H9 (cell line): ENCODE data around the gene PSMB3. TPM values are rescaled to one million over a fixed set of nuclear protein-coding genes. Genes with fewer than 3 reads are reported as not detected.

Experiments used
- DNase-seq: peaks from one replicate; pipeline ENCODE4 v3.0.0-alpha.2; 2017
- H2AFZ ChIP-seq: one replicate; pipeline ENCODE4 v1.6.1; 2013; ENCODE audit warnings: mild to moderate bottlenecking, low read length, control low read depth, moderate library complexity
- H2AK5ac ChIP-seq: 2 replicates; pipeline ENCODE4 v1.6.1; 2013; ENCODE audit warnings: low read length, control low read depth, mixed read lengths; ENCODE audit not compliant: insufficient read length
- H2BK120ac ChIP-seq: one replicate; pipeline ENCODE4 v1.6.1; 2013; ENCODE audit warnings: low read depth, mild to moderate bottlenecking, low read length, control low read depth, inconsistent platforms; ENCODE audit not compliant: poor library complexity, severe bottlenecking
- H2BK12ac ChIP-seq: 2 replicates; pipeline ENCODE4 v1.6.1; 2013; ENCODE audit warnings: low read length, control low read depth, mixed read lengths, low read depth; ENCODE audit not compliant: insufficient read length
- H2BK15ac ChIP-seq: 2 replicates; pipeline ENCODE4 v1.6.1; 2013; ENCODE audit warnings: low read depth, low read length, control low read depth
- H2BK20ac ChIP-seq: one replicate; pipeline ENCODE4 v1.6.1; 2013; ENCODE audit warnings: low read depth, mild to moderate bottlenecking, low read length, control low read depth, inconsistent platforms; ENCODE audit not compliant: poor library complexity, severe bottlenecking
- H2BK5ac ChIP-seq: 2 replicates; pipeline ENCODE4 v1.6.1; 2013; ENCODE audit warnings: low read length, control low read depth, mixed read lengths; ENCODE audit not compliant: insufficient read length
- H3K14ac ChIP-seq: 2 replicates; pipeline ENCODE4 v1.6.1; 2013; ENCODE audit warnings: low read length, control low read depth; ENCODE audit not compliant: insufficient read depth
- H3K18ac ChIP-seq: 2 replicates; pipeline ENCODE4 v1.6.1; 2013; ENCODE audit warnings: low read depth, mild to moderate bottlenecking, mixed read lengths, low read length, control low read depth; ENCODE audit not compliant: insufficient read length
- H3K23ac ChIP-seq: 2 replicates; pipeline ENCODE4 v1.6.1; 2013; ENCODE audit warnings: low read length, control low read depth, mixed read lengths, low read depth; ENCODE audit not compliant: insufficient read length
- H3K23me2 ChIP-seq: 2 replicates; pipeline ENCODE4 v1.6.1; 2013; ENCODE audit warnings: low read depth, mild to moderate bottlenecking, mixed read lengths, low read length, control low read depth; ENCODE audit not compliant: insufficient read length, poor library complexity, severe bottlenecking
- H3K27ac ChIP-seq: 2 replicates; pipeline ENCODE4 v1.5.1; 2013; ENCODE audit warnings: low read length, control low read depth, mixed read lengths, low read depth; ENCODE audit not compliant: insufficient read length
- H3K27me3 ChIP-seq: 2 replicates; pipeline ENCODE4 v1.6.1; 2013; ENCODE audit warnings: low read length, control low read depth, inconsistent platforms; ENCODE audit not compliant: insufficient read depth
- H3K4ac ChIP-seq: 2 replicates; pipeline ENCODE4 v1.6.1; 2013; ENCODE audit warnings: low read depth, mild to moderate bottlenecking, control low read depth, inconsistent platforms, low read length, moderate library complexity
- H3K4me1 ChIP-seq: 2 replicates; pipeline ENCODE4 v1.6.1; 2013; ENCODE audit warnings: low read length, control low read depth, inconsistent platforms; ENCODE audit not compliant: insufficient read depth
- H3K4me2 ChIP-seq: 2 replicates; pipeline ENCODE4 v1.6.1; 2013; ENCODE audit warnings: low read length, control low read depth, mixed read lengths; ENCODE audit not compliant: insufficient read length, insufficient read depth
- H3K56ac ChIP-seq: 2 replicates; pipeline ENCODE4 v1.6.1; 2013; ENCODE audit warnings: low read depth, mild to moderate bottlenecking, mixed read lengths, low read length, control low read depth; ENCODE audit not compliant: insufficient read length
- H3K79me1 ChIP-seq: 2 replicates; pipeline ENCODE4 v1.6.1; 2013; ENCODE audit warnings: low read depth, mild to moderate bottlenecking, moderate library complexity, low read length, control low read depth, inconsistent platforms; ENCODE audit not compliant: insufficient read depth, poor library complexity, severe bottlenecking
- H3K79me2 ChIP-seq: 2 replicates; pipeline ENCODE4 v1.6.1; 2013; ENCODE audit warnings: low read length, control low read depth, inconsistent platforms; ENCODE audit not compliant: insufficient read depth
- H3K9ac ChIP-seq: 2 replicates; pipeline ENCODE4 v1.6.1; 2013; ENCODE audit warnings: low read length, control low read depth, mixed read lengths; ENCODE audit not compliant: insufficient read length; ENCODE audit errors: extremely low read depth
- H3K9me3 ChIP-seq: one replicate; pipeline ENCODE4 v1.6.1; 2013; ENCODE audit warnings: low read depth, low read length, inconsistent platforms; ENCODE audit not compliant: control insufficient read depth
- H3T11ph ChIP-seq: one replicate; pipeline ENCODE4 v1.6.1; 2013; ENCODE audit warnings: mild to moderate bottlenecking, low read length, control low read depth, inconsistent platforms
- H4K20me1 ChIP-seq: one replicate; pipeline ENCODE4 v1.6.1; 2013; ENCODE audit not compliant: control insufficient read depth, insufficient read length, insufficient read depth
- H4K5ac ChIP-seq: 2 replicates; pipeline ENCODE4 v1.6.1; 2013; ENCODE audit warnings: low read depth, mild to moderate bottlenecking, mixed read lengths, low read length, control low read depth; ENCODE audit not compliant: insufficient read length
- H4K8ac ChIP-seq: replicated peaks from 2 replicates; pipeline ENCODE4 v1.6.1; 2013; ENCODE audit warnings: low read length, control low read depth, mixed read lengths, low read depth; ENCODE audit not compliant: insufficient read length
- H4K91ac ChIP-seq: 2 replicates; pipeline ENCODE4 v1.6.1; 2013; ENCODE audit warnings: low read depth, mild to moderate bottlenecking, moderate library complexity, mixed read lengths, low read length, control low read depth; ENCODE audit not compliant: insufficient read length
- H3K27ac Mint-ChIP-seq, 3 experiments: 2 replicates in 2 of 3; 3 replicates in 1 of 3; pipeline ENCODE4 v1.8.0; 2020 to 2021; ENCODE audit warnings: mixed read lengths in 3 of 3, mild to moderate bottlenecking in 1 of 3, moderate library complexity in 1 of 3
- H3K27me3 Mint-ChIP-seq: 2 replicates; pipeline ENCODE4 v1.8.0; 2021; ENCODE audit warnings: low read depth, mild to moderate bottlenecking, moderate library complexity, mixed read lengths
- H3K36me3 Mint-ChIP-seq, 3 experiments: 2 replicates in 2 of 3; 3 replicates in 1 of 3; pipeline ENCODE4 v1.8.0; 2020 to 2021; ENCODE audit warnings: low read depth in 3 of 3, mixed read lengths in 3 of 3; ENCODE audit not compliant: insufficient read depth in 1 of 3
- H3K4me1 Mint-ChIP-seq, 2 experiments: 2 replicates each; pipeline ENCODE4 v1.8.0; 2020; ENCODE audit warnings: mixed read lengths in 2 of 2
- H3K4me3 Mint-ChIP-seq, 2 experiments: 2 replicates in 1 of 2; 3 replicates in 1 of 2; pipeline ENCODE4 v1.8.0; 2020 to 2021; ENCODE audit warnings: mild to moderate bottlenecking in 2 of 2, mixed read lengths in 2 of 2, moderate library complexity in 1 of 2
- H3K9me3 Mint-ChIP-seq, 2 experiments: 2 replicates in 1 of 2; 3 replicates in 1 of 2; pipeline ENCODE4 v1.8.0; 2020; ENCODE audit warnings: mild to moderate bottlenecking in 2 of 2, mixed read lengths in 2 of 2, moderate library complexity in 1 of 2
- WGBS: extraction: QIAGEN DNeasy Blood & Tissue Kit; methylation state at CpG from one replicate; pipeline ENCODE4 v1.1.7; 2013; ENCODE audit warnings: missing lambda C conversion rate, low lambda C conversion rate, mixed read lengths; ENCODE audit not compliant: insufficient read length; ENCODE audit errors: extremely low coverage; 5-methylcytosine and 5-hydroxymethylcytosine counted together
- total RNA-seq: library from RNA; stranded (reverse); gene quantifications from 2 replicates; pipeline ENCODE4 v1.2.1, GENCODE V29; 2021
- TF ChIP-seq, protein P1 (sequence below): fragments of 200-600 bp; sonication (generic); conservative IDR thresholded peaks from 3 replicates; pipeline ENCODE4 v1.8.0; 2021; ENCODE audit warnings: antibody characterized with exemption, mild to moderate bottlenecking

PSMB3 gene
- total RNA-seq, 1 experiment from 2014 or later = 242 TPM

DNA sequence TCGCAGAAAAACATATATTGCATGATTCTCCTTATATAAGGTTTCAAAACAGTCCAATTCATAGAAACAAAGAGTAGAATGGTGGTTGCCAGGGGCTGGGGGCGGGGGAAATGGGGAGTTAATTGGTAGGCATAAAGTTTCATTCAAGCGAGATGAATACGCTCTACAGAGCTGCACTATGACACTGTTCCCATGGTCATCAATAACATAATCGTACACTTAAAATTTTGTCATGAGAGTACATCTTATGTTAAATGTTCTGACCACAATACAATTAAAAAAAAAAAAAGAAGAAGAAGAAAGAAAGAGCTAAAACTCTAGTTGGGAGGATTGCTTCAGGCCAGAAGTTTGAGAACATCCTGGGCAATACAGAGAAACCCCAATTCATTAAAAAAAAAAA lies 41.7 kb downstream of the PSMB3 start:
- no peak overlapping the region for H3K56ac ChIP-seq
- Mint-ChIP-seq H3K4me1 (peaks cover 33 to 34% of the 10 kb centered on the region in 2 experiments), H3K27ac (no peak overlapping the region; a peak in 1 of 7 replicates), H3K4me3 (no peak overlapping the region), H3K27me3 (no peaks in the 10 kb centered on the region; the same call in 1 of the 2 replicates), H3K9me3 (peaks cover 0 to 3% of the 10 kb centered on the region in 2 experiments; a peak in 1 of 5 replicates), H3K36me3 (peaks cover 10 to 38% (median 23%) of the 10 kb centered on the region in 3 experiments)
- no peak overlapping the region for H3K23ac ChIP-seq
- no peak overlapping the region for H3T11ph ChIP-seq
- H3K4me1 ChIP-seq = no peaks in the 10 kb centered on the region; the same call in 1 of the 2 replicates
- peaks cover 5% of the 10 kb centered on the region for H3K23me2 ChIP-seq
- H3K79me2 ChIP-seq = peaks cover 26% of the 10 kb centered on the region; the same call in 1 of the 2 replicates
- H2BK12ac ChIP-seq = no peak overlapping the region
- H4K20me1 ChIP-seq = no peaks in the 10 kb centered on the region
- WGBS = no CpG with 5 or more reads among the region's 5 CpGs
- peaks cover 3% of the 10 kb centered on the region for H3K79me1 ChIP-seq
- no peak for DNase-seq
- H3K27me3 ChIP-seq = no peaks in the 10 kb centered on the region
- H2BK20ac ChIP-seq = no peak overlapping the region
- H3K4ac ChIP-seq = no peak overlapping the region
- no peak overlapping the region for H2AK5ac ChIP-seq
- no peak overlapping the region for H2BK15ac ChIP-seq
- no peak overlapping the region for H4K8ac ChIP-seq
- TF ChIP-seq, protein P1, sequence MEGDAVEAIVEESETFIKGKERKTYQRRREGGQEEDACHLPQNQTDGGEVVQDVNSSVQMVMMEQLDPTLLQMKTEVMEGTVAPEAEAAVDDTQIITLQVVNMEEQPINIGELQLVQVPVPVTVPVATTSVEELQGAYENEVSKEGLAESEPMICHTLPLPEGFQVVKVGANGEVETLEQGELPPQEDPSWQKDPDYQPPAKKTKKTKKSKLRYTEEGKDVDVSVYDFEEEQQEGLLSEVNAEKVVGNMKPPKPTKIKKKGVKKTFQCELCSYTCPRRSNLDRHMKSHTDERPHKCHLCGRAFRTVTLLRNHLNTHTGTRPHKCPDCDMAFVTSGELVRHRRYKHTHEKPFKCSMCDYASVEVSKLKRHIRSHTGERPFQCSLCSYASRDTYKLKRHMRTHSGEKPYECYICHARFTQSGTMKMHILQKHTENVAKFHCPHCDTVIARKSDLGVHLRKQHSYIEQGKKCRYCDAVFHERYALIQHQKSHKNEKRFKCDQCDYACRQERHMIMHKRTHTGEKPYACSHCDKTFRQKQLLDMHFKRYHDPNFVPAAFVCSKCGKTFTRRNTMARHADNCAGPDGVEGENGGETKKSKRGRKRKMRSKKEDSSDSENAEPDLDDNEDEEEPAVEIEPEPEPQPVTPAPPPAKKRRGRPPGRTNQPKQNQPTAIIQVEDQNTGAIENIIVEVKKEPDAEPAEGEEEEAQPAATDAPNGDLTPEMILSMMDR = no peak
- no peak overlapping the region for H3K4me2 ChIP-seq
- no peak overlapping the region for H4K5ac ChIP-seq
- H3K18ac ChIP-seq = no peak overlapping the region
- H2BK5ac ChIP-seq = no peak overlapping the region
- no peak overlapping the region for H3K14ac ChIP-seq
- no peaks in the 10 kb centered on the region for H3K9me3 ChIP-seq
- no peak overlapping the region for H4K91ac ChIP-seq
- H2AFZ ChIP-seq = no peak overlapping the region
- no peak overlapping the region for H2BK120ac ChIP-seq
- H3K27ac ChIP-seq = no peak overlapping the region
- no peak overlapping the region for H3K9ac ChIP-seq
